A549 (cell line): Measurements from ENCODE around the gene VAV3. TPM values are rescaled to one million over a fixed set of nuclear protein-coding genes. Genes with fewer than 3 reads are reported as not detected.

ENCODE experiments used
- ATAC-seq, 2 experiments: fragments of 200-7000 bp in 1 of 2; fragments of >200 bp in 1 of 2; cut with Nextera tagmentation in 1 of 2; cut with Tn5 transposase in 1 of 2; 3 replicates each; pipeline versions ENCODE4 v1.8.0 to v1.9.1; 2018 to 2020; ENCODE audit warnings: mild to moderate bottlenecking in 1 of 2, moderate library complexity in 1 of 2
- CTCF ChIA-PET: fragments of 300-600 bp; sonication (Branson Sonifier 250); formaldehyde crosslinking; extraction: SDS; loops from one replicate; lab custom pipeline; 2021; ENCODE audit warnings: antibody characterized with exemption, inconsistent platforms; lab: Yijun Ruan, JAX
- POLR2A ChIA-PET: fragments of 350-600 bp; formaldehyde crosslinking; extraction: SDS; loops from one replicate; lab custom pipeline; 2021; ENCODE audit warnings: antibody characterized with exemption, inconsistent platforms; lab: Yijun Ruan, JAX
- DNase-seq, 2 experiments: peaks; one replicate each; pipeline versions ENCODE4 v3.0.0 to v3.0.0-alpha.2; 2011 to 2016; ENCODE audit warnings: low read depth in 1 of 2, low spot score in 1 of 2
- FAIRE-seq: peaks from 2 replicates; lab custom pipeline; 2011; peaks lifted over from hg19 to GRCh38; lab: Jason Lieb, UNC
- H3K27ac ChIP-seq, 2 experiments: fragments of >200 bp; sonication (Bioruptor Twin); formaldehyde crosslinking; 3 replicates each; pipeline ENCODE4 v1.5.1; 2016 to 2017
- H3K4me1 ChIP-seq: fragments of >200 bp; sonication (Bioruptor Twin); formaldehyde crosslinking; 3 replicates; pipeline ENCODE4 v1.6.1; 2016
- H3K4me2 ChIP-seq: fragments of >200 bp; sonication (Bioruptor Twin); formaldehyde crosslinking; 3 replicates; pipeline ENCODE4 v1.6.1; 2016
- H3K4me3 ChIP-seq: fragments of >200 bp; sonication (Bioruptor Twin); formaldehyde crosslinking; 3 replicates; pipeline ENCODE4 v1.5.1; 2016
- H3K9me3 ChIP-seq: fragments of >200 bp; sonication (Bioruptor Twin); formaldehyde crosslinking; 3 replicates; pipeline ENCODE4 v1.6.1; 2016
- ATOH8 ChIP-seq: fragments of 250-450 bp; sonication (Bioruptor Pico); IDR thresholded peaks from 2 replicates; pipeline ENCODE4 v1.5.0; 2020; ENCODE audit warnings: low read depth, mild to moderate bottlenecking, moderate library complexity
- CBX2 ChIP-seq: fragments of 200-600 bp; sonication (generic); IDR thresholded peaks from 2 replicates; pipeline ENCODE4 v1.6.1; 2016; ENCODE audit warnings: low read depth, mild to moderate bottlenecking, borderline replicate concordance
- EHMT2 ChIP-seq: fragments of 200-600 bp; sonication (generic); IDR thresholded peaks from 2 replicates; pipeline ENCODE4 v1.6.1; 2016; ENCODE audit warnings: antibody characterized with exemption, low read depth, mild to moderate bottlenecking, moderate library complexity
- EP300 ChIP-seq, 2 experiments: fragments of >200 bp; sonication (Bioruptor Twin); formaldehyde crosslinking; IDR thresholded peaks; 2 replicates in 1 of 2; 3 replicates in 1 of 2; pipeline ENCODE4 v1.6.1; 2016 to 2017
- FOSB ChIP-seq: fragments of 250-450 bp; sonication (Bioruptor Pico); IDR thresholded peaks from 2 replicates; pipeline ENCODE4 v1.5.0; 2020; ENCODE audit warnings: mild to moderate bottlenecking, moderate library complexity
- FOSL2 ChIP-seq, 2 experiments: fragments of 450-650 bp in 1 of 2; fragments of >200 bp in 1 of 2; sonication (Bioruptor Twin) in 1 of 2; formaldehyde crosslinking; IDR thresholded peaks; 2 replicates each; pipeline versions ENCODE4 v1.5.0 to v1.6.1; 2016 to 2020; ENCODE audit warnings: mild to moderate bottlenecking in 1 of 2, moderate library complexity in 1 of 2
- JUN ChIP-seq, 2 experiments: fragments of >200 bp; sonication (Bioruptor Twin); formaldehyde crosslinking; IDR thresholded peaks; 2 replicates in 1 of 2; 3 replicates in 1 of 2; pipeline ENCODE4 v1.6.1; 2016 to 2017
- JUNB ChIP-seq: fragments of >200 bp; sonication (Bioruptor Twin); formaldehyde crosslinking; IDR thresholded peaks from 2 replicates; pipeline ENCODE4 v1.6.1; 2016
- KDM5A ChIP-seq: fragments of 200-600 bp; sonication (generic); IDR thresholded peaks from 2 replicates; pipeline ENCODE4 v1.6.1; 2016; ENCODE audit warnings: antibody characterized with exemption, mild to moderate bottlenecking
- MAFK ChIP-seq: fragments of 450-650 bp; IDR thresholded peaks from 2 replicates; pipeline ENCODE4 v1.6.1; 2014; ENCODE audit not compliant: partially characterized antibody
- MAZ ChIP-seq: fragments of 150-350 bp; IDR thresholded peaks from 2 replicates; pipeline ENCODE4 v1.6.1; 2014; ENCODE audit warnings: antibody characterized with exemption, low read depth, low read length, borderline replicate concordance
- NFE2L2 ChIP-seq: fragments of 150-350 bp; conservative IDR thresholded peaks from 2 replicates; pipeline ENCODE4 v1.6.1; 2014; ENCODE audit warnings: low read length
- NR3C1 ChIP-seq: fragments of >200 bp; sonication (Bioruptor Twin); formaldehyde crosslinking; IDR thresholded peaks from 3 replicates; pipeline ENCODE4 v1.6.1; 2017
- POLR2AphosphoS2 ChIP-seq: conservative IDR thresholded peaks from 2 replicates; pipeline ENCODE4 v1.6.1; 2012; ENCODE audit warnings: low read length, improper control_type of control experiment, inconsistent platforms
- RAD21 ChIP-seq, 2 experiments: fragments of >200 bp in 1 of 2; sonication (Bioruptor Twin) in 1 of 2; formaldehyde crosslinking in 1 of 2; IDR thresholded peaks in 1 of 2; conservative IDR thresholded peaks in 1 of 2; 2 replicates in 1 of 2; 3 replicates in 1 of 2; pipeline ENCODE4 v1.6.1; 2012 to 2018; ENCODE audit warnings: inconsistent platforms in 1 of 2
- RFX5 ChIP-seq: fragments of 450-650 bp; IDR thresholded peaks from 2 replicates; pipeline ENCODE4 v1.7.1; 2014; ENCODE audit warnings: antibody characterized with exemption, mild to moderate bottlenecking, moderate library complexity
- TFCP2L1 ChIP-seq: fragments of 250-450 bp; sonication (Bioruptor Pico); IDR thresholded peaks from 2 replicates; pipeline ENCODE4 v1.5.0; 2021; ENCODE audit warnings: mild to moderate bottlenecking
- ZC3H11A ChIP-seq: fragments of 450-650 bp; IDR thresholded peaks from 2 replicates; pipeline ENCODE4 v1.6.1; 2014; ENCODE audit warnings: antibody characterized with exemption, mild to moderate bottlenecking
- WGBS: methylation state at CpG from one replicate; pipeline ENCODE4 v1.1.6; 2017; ENCODE audit errors: missing lambda C conversion rate; 5-methylcytosine and 5-hydroxymethylcytosine counted together
- polyA plus RNA-seq, 4 experiments: library from polyadenylated mRNA; depleted of rRNA in 3 of 4; stranded (reverse); fragments of >200 nt; fragmentation: RNase III in 1 of 4; extraction: RNeasy Plus Mini Kit Qiagen cat#74134 plus additional on column Dnase treatment in 1 of 4; gene quantifications; 2 replicates in 3 of 4; 3 replicates in 1 of 4; pipeline ENCODE4 v1.2.3, GENCODE V29; 2011 to 2017
- TF ChIP-seq, protein P1 (sequence below): fragments of 150-350 bp; IDR thresholded peaks from 2 replicates; pipeline ENCODE4 v1.6.1; 2014; ENCODE audit warnings: low read depth, mild to moderate bottlenecking, low read length
- TF ChIP-seq, protein P2 (sequence below): fragments of 450-650 bp; IDR thresholded peaks from 2 replicates; pipeline ENCODE4 v1.6.1; 2014; ENCODE audit warnings: antibody characterized with exemption

The VAV3 gene
- polyA plus RNA-seq, 2 of the 4 experiments (the other 2 are of a cell fraction) = 12.8 to 22.7 TPM

GRCh38 chr1:107824946-107825345, 140.0 kb downstream of the VAV3 start:
- DNase-seq = no peak
- POLR2A ChIA-PET = no interaction called here
- Histone ChIP-seq H3K9me3 (no peaks in the 10 kb centered on the region), H3K4me3 (no peak overlapping the region)
- FAIRE-seq = no peak
- TF ChIP-seq, protein P1, sequence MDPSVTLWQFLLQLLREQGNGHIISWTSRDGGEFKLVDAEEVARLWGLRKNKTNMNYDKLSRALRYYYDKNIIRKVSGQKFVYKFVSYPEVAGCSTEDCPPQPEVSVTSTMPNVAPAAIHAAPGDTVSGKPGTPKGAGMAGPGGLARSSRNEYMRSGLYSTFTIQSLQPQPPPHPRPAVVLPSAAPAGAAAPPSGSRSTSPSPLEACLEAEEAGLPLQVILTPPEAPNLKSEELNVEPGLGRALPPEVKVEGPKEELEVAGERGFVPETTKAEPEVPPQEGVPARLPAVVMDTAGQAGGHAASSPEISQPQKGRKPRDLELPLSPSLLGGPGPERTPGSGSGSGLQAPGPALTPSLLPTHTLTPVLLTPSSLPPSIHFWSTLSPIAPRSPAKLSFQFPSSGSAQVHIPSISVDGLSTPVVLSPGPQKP = no peak
- no peak for TF ChIP-seq POLR2AphosphoS2
- TF ChIP-seq JUNB = no peak
- no peak for TF ChIP-seq ATOH8 (CRISPR knock-in tag)
- no peak for TF ChIP-seq FOSB
- no peak for TF ChIP-seq MAFK
- TF ChIP-seq EHMT2 = no peak
- TF ChIP-seq RAD21 (conservative IDR thresholded peaks at IDR 0.05 in 1 of 2, IDR thresholded peaks at IDR 0.05 in 1 of 2) = no peak
- no peak for TF ChIP-seq CBX2
- TF ChIP-seq, protein P2, sequence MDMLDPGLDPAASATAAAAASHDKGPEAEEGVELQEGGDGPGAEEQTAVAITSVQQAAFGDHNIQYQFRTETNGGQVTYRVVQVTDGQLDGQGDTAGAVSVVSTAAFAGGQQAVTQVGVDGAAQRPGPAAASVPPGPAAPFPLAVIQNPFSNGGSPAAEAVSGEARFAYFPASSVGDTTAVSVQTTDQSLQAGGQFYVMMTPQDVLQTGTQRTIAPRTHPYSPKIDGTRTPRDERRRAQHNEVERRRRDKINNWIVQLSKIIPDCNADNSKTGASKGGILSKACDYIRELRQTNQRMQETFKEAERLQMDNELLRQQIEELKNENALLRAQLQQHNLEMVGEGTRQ = no peak
- no peak for TF ChIP-seq MAZ
- TF ChIP-seq TFCP2L1 = no peak
- TF ChIP-seq, all 56 proteins: peak for 0
- Histone ChIP-seq H3K4me1 (no peaks in the 10 kb centered on the region), H3K4me2 (no peak overlapping the region), H3K27ac (no peak overlapping the region)
- ATAC-seq = no peak
- 19% methylated on average over 2 of the region's 2 CpGs for WGBS
- CTCF ChIA-PET = no interaction called here

DNA sequence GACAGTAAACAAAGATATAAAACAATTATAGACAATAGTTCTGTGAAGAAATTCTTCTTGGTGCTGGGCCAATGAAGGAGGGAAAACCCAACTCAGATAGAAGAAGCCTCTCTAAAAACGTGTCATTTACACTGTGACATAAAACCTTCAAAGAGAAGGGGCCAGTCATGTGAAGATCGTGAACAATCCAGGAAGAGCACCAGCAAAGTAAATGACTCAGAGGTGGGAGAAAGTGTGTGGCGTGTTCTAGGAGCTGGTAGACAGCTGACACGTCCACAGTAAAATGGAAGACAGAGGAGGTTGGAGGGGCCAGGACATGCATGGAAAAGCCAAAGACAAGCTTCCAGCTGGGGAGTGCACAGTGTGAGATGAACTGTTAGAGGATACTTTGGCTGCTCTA, 143.6 kb downstream of the VAV3 start:
- Histone ChIP-seq H3K4me2 (no peak overlapping the region), H3K4me3 (no peak overlapping the region), H3K27ac (no peak overlapping the region), H3K9me3 (no peaks in the 10 kb centered on the region), H3K4me1 (no peaks in the 10 kb centered on the region)
- DNase-seq (no peak), FAIRE-seq (no peak), ATAC-seq (no peak)
- TF ChIP-seq ZC3H11A = no peak
- ChIA-PET CTCF (no interaction called here), POLR2A (no interaction called here)
- WGBS = 0% methylated on average over 4 of the region's 4 CpGs

- no peak for FAIRE-seq
- TF ChIP-seq EP300 (IDR thresholded peaks at IDR 0.05) (no peak), RFX5 (no peak), JUN (IDR thresholded peaks at IDR 0.05) (no peak), NFE2L2 (no peak), KDM5A (no peak), JUNB (no peak), FOSL2 (IDR thresholded peaks at IDR 0.05) (no peak), FOSL2 (CRISPR knock-in tag; IDR thresholded peaks at IDR 0.05) (no peak), FOSB (no peak), NR3C1 (no peak)
- TF ChIP-seq, protein P1 = no peak
- Histone ChIP-seq H3K4me2 (no peak overlapping the region), H3K9me3 (no peaks in the 10 kb centered on the region), H3K4me3 (no peak overlapping the region), H3K27ac (no peak overlapping the region), H3K4me1 (no peaks in the 10 kb centered on the region)
- DNase-seq = no peak
- POLR2A ChIA-PET = no interaction called here
- ATAC-seq = no peak
- CTCF ChIA-PET = no interaction called here
These were observed 144.2 kb downstream of the VAV3 start for GRCh38 chr1:107820801-107821200.
